ENCODE results near the gene FKBP4.

FKBP4 gene

DNA sequence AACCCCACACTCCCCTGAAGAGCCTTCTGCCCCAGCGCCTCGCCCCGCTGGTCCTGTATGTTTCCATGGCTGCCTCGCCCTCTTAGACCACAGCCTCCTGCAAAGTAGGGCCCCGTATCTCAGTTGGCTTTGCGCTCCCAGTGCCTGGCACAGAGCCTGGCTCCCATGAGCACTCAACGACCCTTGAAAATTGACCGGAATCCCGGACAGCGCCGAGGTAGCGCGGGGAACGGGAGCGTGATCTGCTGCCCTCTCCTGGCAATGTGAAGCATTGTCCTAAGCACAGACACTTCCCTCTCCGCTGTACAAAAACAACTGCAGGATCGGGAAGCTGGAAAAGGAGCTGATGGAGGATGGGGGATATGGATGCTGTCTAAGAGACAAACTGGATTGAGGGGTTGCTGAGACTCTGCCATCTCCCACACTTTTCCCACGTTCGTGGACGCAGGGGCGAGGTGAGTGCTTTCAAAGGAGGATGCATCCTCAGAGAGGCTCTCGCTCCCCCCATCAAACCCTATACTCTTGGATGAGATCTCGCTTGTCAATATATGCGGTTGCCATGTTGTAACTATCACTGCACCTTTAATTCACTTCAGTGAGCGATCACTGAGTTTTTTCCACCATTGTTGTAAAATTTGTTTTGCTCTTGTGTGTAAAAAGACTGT, 10.7 kb upstream of the FKBP4 start:
- no peak for DNase-seq (ENCODE audit: low read depth)

DNA sequence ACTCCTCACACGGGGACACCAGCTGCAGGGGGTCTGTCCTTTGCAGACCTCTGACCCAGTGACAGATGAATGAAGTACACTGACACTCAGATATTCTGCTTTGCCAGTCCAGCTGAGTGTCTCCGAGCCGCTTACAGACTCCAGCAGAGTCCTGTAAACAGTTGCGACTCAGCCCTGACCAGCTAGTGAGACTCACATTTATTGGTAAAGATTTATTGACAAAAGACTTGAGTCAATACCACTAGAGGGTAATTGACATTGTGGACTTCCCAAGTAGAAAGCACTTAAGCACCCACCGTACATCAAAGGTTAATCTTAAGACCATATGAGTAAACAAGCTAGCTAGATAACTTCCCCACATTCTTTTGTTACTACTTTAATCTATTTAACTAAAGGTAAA, 9.8 kb upstream of the FKBP4 start:
- DNase-seq (ENCODE audit: low read depth): no peak

DNA sequence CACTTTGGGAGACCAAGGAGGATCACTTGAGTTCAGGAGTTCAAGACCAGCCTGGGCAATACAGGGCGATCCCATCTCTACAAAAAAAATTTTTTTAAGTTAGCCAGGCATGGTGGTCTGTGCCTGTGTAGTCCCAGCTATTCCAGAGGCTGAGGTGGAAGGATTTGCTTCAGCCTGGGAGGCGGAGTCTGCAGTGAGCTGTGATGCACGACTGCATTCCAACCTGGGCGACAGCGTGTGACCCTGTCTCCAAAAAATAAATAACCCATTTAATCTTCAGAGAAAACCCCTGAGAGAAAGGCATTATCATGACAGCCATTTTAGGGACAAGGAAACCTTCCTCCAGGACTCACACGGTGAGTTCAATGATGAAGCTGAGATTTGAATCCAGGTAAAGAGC, 3.7 kb upstream of the FKBP4 start:
- no peak for DNase-seq (ENCODE audit: low read depth)

DNA sequence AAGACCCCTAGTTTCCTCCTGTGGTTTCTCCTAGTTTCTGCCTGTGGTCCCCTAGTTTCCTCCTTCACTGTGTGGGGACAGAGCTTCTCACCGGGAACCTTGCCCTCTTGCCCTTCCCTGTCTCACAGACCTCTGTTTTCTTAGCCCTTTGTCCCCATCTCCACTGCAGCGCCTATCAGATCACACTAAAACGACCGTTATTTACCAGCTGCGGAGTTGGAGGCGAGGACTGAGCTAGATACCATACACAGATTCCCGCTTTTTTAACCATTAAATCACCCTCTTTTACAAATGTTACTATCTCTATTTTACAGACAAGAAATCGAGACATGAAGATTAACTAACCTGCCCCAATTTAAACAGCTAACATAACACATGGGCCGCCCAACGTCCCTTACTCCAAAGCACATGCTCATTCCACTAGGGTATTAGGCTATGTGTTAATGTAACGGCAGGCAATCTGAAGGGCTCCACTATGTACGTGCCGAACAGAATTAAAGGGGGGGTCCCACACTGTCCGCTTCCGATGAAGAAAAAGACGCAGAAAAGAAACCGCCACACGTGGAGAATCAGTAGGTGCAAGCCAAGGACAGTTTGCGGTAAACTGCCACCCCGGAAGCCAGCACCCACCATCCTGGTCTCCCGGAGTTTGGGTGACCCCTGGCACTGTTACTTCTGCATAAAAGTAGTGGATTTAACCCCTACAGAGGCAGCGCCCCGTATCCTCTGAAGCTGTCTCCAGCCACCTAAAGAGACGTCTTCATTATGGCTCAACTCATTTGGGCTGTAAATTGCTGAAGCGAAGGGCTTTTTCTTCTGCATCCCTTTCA, 1.9 kb upstream of the FKBP4 start:
- DNase-seq (ENCODE audit: low read depth): no peak

DNA sequence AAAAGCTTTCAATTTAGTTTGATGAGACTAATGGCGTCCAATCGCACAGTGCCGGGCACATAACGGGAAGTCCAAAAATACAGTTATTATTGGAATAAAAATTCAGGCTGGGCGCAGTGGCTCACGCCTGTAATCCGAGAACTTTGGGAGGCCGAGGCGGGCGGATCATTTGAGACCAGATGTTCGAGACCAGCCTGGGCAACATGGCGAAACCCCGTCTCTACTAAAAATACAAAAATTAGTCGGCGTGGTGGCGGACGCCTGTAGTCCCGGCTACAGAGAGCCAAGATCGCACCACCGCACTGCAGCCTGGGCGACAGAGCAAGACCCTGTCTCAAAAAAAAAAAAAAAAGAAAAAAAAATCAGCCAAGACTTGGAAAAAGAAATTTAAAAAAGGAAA, 1.2 kb upstream of the FKBP4 start:
- DNase-seq (ENCODE audit: low read depth): no peak

DNA sequence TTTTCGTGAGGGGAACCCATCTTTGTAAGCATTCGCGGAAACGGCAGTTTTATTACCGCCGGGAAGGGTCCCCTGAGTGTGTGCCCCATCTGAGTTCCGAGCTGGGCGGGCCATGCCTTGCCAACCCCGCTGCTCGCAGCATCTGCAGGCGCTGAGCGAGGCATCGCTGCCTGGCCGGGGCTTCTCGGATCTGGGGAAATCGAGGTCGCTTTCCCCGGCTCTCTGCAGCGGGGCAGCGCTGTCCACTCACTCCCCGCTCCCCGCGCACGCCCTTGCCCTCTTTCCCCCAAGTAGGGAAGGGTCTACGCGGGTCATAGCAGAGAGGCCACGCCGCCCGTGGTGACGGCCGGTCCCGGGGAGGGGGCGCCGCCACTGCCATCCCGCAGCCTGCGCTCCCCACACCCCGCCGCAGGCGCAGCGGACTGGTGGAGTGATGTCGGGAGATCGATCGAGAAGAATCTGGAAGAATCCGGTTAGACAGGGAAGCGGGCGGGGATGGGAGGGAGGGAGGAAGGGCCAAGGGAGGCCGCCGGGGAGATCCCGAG, 507 bp upstream of the FKBP4 start:
- no peak for DNase-seq (ENCODE audit: low read depth)

DNA sequence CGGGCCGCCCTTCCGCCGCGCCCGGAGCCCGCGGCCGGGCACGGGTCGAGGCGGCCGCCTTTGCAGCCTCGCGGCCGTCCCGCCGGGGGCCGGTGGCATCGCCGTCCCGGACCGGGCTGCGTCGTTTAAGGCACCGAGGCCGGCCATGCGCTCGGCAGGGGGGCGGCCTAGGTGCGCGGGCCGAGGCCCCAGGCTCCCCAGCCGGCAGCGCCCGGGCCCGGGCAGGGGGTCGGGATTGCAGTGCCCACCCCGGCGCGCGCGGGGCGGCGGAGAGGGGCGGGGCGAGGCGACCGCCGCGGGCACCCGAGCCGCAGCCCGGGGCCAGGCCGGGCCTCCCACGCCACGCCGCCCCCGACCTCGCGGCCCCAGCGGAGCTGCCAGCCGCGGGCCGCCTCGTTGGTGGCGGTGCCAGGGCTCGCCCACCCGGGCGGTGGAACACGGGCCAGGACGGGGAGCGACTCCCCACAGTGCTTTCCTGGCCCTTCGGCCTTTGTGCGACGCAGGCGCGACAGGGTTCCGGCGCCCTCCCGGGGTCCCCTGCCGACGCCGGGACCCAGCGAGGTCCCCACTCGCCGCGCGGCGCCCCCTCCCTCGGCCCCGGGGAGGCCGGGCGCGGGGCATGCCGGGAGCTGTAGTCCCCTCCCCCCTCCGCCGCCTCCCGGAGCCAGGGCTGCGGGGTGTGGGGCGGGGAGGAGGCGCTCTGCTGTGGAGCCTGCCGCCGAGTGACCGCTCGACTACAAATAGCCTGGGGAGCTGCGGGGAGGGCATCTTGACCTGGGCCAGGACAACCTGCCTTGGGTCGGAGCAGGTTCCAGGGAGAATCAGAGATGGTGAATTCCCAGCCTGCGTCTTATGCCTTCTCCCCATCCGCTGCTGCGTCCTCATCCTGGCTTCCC, 769 bp downstream of the FKBP4 start:
- no peak for DNase-seq (ENCODE audit: low read depth)

DNA sequence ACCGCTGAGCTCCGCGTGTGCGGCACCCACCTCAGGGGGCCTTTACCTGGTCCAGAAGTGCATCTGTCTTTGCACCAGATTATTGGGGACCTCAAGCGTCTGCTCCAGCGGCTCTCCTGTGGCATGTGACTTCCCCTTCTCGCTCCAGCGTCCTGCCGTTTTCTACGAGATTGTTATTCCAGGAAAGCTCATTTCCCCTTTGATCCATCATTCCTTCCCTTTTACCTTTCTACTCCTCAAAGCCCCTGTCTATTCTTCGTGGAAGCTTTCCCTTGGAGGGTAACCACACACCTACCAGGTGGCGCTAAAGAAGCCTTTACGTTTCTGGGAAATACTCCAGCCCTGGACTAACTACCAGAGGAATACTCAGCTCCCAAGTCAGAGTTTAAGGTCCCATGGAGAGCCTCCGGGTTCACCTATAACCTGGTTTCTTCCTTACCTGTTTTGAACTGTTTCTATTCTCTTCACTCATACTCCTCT, 1.5 kb downstream of the FKBP4 start:
- no peak for DNase-seq (ENCODE audit: low read depth)

DNA sequence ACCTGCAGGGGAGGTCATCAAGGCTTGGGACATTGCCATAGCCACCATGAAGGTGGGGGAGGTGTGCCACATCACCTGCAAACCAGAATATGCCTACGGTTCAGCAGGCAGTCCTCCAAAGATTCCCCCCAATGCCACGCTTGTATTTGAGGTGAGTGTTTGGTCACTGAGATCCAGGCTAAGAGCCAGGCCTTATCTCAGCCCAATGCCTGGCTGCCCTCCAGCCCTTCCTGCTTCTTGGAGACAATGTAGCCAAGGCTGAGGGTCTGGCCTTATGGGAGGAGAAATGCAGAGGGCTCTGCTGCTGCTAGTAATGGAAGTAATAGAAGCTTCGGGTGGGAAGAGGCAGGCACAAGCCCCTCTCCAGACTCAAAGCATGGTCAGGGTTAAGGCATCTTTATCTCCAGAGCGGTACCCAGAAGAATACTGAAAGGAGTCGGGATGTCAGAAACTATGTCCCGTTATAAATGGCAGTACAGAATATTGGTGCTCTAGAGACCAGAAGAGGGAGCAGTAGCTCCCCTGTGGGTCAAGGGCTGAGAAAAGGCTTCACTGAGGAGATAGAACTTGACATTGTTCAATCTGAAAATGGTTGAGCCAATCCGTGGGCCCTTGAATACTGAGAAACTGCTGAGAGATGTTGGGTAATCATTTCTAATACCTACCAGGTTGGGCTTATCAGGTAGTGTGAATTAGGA, 3.1 kb downstream of the FKBP4 start:
- DNase-seq (ENCODE audit: low read depth): no peak

DNA sequence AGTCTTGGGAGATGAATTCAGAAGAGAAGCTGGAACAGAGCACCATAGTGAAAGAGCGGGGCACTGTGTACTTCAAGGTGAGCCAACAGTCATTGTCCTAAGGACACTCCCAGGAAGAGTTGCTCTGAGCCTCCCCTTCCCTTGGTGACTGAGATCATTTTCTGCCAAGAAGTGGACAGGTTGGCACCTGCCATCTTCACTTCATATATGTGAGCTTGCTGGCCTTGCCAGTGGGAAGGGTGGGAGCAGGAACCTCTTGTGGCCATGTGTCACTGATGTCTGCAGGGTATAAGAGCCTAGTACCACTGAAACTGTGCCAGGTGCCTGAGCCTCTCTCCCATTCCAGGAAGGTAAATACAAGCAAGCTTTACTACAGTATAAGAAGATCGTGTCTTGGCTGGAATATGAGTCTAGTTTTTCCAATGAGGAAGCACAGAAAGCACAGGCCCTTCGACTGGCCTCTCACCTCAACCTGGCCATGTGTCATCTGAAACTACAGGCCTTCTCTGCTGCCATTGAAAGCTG, 5.3 kb downstream of the FKBP4 start:
- DNase-seq (ENCODE audit: low read depth): no peak

DNA sequence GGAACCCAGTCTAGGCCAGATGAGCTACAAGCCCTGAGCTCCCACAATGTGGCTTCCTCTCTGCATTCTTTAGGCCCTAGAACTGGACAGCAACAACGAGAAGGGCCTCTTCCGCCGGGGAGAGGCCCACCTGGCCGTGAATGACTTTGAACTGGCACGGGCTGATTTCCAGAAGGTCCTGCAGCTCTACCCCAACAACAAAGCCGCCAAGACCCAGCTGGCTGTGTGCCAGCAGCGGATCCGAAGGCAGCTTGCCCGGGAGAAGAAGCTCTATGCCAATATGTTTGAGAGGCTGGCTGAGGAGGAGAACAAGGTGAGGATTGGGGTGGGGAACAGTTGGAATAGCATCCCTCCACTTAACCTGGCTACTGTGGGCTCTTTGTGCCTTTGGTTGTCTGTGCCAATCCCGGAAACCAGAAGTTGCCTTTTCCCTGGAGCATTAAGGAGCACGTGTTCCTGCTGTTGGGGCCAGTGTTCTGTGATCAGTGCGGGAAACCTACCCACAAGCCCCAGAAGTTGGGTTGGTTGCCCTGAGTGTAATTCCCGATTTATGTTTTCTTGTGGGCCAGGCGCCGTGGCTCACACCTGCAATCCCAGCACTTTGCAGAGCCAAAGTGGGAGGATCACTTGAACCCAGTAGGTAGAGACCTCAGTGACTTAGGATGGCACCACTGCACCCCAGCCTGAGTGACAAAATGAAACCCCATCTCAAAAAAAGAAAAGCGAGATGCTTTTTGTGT, 6.4 kb downstream of the FKBP4 start:
- no peak for DNase-seq (ENCODE audit: low read depth)

DNA sequence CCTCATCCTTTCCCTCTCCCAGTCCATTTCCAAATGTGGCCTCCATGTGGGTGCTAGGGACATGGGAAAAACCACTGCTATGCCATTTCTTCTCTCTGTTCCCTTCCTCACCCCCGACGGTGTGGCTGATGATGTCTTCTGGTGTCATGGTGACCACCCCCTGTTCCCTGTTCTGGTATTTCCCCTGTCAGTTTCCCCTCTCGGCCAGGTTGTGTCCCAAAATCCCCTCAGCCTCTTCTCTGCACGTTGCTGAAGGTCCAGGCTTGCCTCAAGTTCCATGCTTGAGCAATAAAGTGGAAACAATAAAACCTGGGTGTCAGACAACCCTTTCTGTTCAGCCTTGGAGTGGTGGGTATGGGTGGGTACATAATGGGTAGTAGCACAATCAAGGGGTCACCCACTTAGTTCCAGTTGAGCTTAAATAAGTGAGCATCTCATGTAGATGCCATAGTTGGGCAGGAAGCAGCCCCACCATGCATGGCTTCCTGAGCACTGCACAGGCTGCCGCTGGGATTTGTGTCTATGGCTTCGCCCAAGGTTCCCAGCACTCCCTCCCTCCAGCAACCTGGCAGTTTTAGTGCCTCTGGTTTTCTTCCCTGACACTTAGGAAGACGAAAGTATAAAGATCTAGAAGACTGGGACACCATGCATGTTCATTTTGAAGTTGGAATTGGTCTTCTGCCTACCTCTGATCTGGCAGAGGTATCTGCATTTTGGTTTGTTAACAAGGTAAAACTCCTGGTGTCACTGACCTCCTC, 9.0 kb downstream of the FKBP4 start:
- DNase-seq (ENCODE audit: low read depth): no peak

DNA sequence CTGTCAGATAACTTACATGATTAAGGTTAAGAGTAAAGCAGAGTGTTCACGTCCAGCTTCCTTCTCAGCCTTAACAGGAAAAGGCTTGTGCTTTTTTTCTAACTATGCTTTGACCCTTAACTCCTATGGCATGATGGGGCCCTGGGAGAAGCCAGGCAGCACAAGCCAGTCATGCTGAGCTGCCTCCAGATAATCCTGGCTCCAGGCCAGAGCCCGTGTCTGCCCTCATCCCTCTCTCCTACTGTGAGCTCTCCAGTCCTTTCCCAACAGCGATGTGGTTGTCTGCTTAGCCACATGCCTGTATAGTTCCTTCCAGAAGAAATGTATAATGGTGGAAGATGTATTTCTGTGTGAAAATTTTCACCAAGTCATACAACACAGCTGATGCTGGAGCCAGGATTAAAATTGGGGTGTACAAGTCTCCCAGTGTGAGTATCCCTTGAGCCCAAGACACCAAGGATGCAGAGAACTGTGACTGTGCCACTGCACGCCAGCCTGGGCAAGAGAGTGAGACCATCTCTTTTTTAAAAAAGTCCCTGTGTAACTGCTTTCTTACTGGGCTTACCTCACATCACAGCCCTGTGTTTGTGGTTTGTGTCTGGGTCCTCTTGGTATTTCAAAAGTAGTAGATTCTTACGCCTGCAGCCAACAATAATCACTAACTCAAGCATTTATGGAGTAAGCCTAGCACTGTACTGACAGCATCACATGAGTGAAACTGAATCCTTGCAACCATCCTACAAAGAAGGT, 9.8 kb downstream of the FKBP4 start:
- DNase-seq (ENCODE audit: low read depth): no peak

DNA sequence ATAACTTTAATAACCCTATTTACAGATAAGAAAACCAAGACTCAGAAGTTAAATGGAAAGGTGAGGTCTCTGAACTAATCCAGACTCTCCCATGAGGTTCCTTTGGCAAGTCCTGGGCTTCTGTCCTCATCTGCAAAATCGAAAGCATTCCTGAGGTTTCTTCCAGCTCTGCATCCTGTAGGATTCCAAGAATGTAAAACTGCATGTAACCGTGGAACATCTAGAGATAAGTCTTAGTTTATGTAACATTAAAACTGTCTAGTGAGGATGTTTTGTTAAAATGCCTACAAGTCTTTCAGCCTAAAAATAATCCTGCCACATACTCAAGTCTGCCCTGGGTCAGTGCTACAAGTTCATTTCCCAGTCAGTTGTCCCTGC, 10.4 kb downstream of the FKBP4 start:
- DNase-seq (ENCODE audit: low read depth): no peak

DNA sequence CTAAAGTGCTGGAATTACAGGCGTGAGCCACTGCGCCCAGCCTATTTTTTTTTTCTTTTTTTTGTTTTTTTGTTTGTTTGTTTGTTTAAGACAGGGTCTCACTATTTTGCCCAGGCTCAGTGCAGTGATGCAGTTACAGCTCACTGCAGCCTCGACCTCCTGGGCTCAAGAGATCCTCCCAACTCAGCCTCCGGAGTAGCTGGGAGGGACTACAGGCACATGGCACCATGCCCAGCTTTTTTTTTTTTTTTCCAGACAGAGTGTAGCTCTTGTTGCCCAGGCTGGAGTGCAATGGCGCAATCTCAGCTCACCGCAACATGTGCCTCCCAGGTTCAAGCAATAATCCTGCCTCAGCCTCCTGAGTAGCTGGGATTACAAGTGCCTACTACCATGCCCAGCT, 11.9 kb downstream of the FKBP4 start:
- DNase-seq (ENCODE audit: low read depth): no peak

DNA sequence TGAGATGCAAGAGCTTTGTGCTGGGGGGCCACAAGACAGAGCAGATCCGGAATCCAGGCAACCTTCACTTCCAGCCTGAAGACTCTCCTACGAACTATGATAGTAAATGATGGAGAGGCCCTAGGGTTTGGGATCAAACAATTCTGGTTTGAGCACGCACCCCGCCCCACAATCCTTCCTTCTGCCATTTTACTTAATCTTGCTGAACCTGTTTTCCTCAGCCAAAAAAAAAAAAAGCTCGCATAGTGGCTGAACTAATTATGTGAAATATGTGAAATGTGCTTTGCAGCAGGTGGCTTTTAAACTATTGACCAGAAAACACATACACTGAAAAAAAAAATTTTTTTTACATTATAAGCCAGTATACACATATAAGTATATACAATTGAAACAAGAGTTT, 17.0 kb downstream of the FKBP4 start:
- DNase-seq (ENCODE audit: low read depth): no peak

DNA sequence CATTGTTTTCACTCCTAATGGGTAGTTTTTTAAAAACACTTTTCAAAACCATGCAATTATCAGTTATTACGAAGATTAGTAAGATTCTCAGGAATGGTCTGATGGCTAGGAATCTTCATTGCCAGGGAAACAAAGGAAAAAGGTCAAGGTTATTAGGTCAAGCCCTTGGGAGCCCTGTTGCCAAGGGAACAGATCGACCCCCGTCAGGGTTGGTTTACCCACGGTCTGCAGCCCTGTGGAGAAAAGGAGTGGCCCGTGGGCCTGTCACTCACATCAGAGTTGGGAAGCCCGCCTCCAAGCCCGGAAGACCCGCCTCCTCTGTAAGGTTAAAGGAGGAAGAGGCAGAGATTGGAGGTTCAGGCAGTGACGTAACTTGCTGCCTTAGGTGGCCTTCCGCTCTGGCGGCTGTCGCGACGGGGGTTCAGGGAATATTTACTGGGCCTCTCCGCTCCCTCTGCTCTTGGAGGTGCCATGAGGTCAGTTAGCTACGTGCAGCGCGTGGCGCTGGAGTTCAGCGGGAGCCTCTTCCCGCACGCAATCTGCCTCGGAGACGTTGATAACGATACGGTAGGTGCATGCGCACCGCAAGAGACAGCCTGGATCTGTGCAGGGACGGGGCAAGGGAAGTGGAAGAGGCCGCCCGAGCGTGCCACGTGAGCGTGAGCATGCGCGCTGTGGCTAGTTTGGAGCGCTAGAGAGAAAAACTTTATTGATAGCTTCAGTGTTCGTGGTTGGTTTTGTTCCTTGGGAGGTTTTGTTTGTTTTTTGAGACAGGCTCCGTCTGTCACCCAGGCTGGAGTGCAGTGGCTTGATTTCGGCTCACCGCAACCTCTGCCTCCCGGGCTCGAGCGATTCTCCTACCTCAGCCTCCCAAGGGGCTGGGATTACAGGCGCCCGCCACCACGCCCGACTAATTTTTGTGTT, 17.8 kb downstream of the FKBP4 start, which contains the start of gene ITFG2:
Gene ITFG2 (plus strand): TSS at position 379 of the 924 bp plus-strand sequence. CDS start 93 bp downstream, at position 472.
- peak; percentile 93 for DNase-seq (ENCODE audit: low read depth)
